ENCODE results near the gene PPP1R15A.

DNA sequence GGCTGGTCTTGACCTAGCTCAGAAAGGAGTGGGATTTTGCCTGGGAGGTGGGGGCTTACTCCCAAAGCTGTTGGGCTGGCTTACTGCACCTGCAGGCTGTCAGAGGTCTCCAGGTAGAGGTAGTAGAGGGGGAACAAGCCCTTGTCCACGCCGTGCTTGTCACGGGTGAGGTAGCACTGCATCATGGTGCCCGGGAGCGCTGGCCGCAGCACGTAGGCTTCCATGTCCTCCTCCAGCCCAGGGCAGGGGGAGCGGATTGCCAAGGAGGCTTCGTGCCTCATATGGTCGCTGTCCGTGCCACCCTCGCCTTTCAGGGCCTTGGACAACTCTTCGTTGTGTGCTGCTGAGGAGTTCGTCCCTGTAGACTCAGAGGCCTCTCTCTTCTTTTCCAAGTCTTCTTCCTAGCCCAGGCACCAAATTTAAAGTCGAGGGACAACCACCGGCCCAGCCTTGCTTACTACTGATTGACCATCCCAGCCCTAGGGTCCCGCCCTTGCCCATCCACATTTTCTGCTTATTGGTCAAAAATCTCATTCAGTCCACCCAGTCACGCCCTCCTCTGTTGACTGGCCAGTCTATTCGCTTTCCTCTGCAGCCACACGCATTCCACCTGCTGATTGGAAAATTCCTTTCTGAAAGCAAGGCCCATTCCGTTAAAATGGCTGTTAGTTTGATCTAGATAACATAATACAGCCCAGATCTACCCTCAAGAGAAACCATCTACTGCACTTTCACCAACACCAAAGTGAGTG is 15.8 kb downstream of the PPP1R15A start:
- no peak for TF ChIP-seq POLR2A (IDR thresholded peaks at IDR 0.05)
- TF ChIP-seq, protein P1, sequence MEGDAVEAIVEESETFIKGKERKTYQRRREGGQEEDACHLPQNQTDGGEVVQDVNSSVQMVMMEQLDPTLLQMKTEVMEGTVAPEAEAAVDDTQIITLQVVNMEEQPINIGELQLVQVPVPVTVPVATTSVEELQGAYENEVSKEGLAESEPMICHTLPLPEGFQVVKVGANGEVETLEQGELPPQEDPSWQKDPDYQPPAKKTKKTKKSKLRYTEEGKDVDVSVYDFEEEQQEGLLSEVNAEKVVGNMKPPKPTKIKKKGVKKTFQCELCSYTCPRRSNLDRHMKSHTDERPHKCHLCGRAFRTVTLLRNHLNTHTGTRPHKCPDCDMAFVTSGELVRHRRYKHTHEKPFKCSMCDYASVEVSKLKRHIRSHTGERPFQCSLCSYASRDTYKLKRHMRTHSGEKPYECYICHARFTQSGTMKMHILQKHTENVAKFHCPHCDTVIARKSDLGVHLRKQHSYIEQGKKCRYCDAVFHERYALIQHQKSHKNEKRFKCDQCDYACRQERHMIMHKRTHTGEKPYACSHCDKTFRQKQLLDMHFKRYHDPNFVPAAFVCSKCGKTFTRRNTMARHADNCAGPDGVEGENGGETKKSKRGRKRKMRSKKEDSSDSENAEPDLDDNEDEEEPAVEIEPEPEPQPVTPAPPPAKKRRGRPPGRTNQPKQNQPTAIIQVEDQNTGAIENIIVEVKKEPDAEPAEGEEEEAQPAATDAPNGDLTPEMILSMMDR (IDR thresholded peaks at IDR 0.05), result no peak

All from gastroesophageal sphincter (tissue), 3 donors.